Measurements from ENCODE around the gene CYTH4. TPM values are rescaled to one million over a fixed set of nuclear protein-coding genes. Genes with fewer than 3 reads are reported as not detected.

Gene CYTH4
- total and polyA plus RNA-seq, 2 experiments from 2014 or later: not detected

DNA sequence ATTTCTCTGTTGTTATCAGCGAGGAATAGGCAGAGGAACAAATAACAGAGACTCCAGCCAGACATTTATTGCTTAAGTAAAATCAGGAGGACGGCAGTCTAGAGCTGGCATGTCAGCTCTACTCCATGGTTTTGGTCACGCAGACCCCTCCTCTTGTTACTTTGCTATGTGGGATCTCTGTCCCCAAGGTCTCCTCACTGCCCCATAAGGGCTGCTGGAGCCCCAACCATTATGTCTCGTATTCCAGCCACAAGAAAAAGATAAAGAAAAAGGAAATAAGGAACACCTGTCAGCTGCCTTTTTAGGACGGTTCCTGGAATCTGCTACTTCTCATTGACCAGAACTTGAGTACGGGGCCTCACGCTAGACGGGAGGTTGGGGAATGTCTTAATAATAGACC is 74.6 kb downstream of the CYTH4 start (continued):
- TF ChIP-seq, protein P1, sequence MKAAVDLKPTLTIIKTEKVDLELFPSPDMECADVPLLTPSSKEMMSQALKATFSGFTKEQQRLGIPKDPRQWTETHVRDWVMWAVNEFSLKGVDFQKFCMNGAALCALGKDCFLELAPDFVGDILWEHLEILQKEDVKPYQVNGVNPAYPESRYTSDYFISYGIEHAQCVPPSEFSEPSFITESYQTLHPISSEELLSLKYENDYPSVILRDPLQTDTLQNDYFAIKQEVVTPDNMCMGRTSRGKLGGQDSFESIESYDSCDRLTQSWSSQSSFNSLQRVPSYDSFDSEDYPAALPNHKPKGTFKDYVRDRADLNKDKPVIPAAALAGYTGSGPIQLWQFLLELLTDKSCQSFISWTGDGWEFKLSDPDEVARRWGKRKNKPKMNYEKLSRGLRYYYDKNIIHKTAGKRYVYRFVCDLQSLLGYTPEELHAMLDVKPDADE (IDR thresholded peaks at IDR 0.05): no peak
- TF ChIP-seq ZNF114 (CRISPR knock-in tag; IDR thresholded peaks at IDR 0.05) (no peak), EZH2phosphoT487 (IDR thresholded peaks at IDR 0.05; ENCODE audit: unreplicated experiment) (no peak), EZH2 (IDR thresholded peaks at IDR 0.05; ENCODE audit: low read depth, unreplicated experiment) (no peak), NANOG (IDR thresholded peaks at IDR 0.05; ENCODE audit: borderline replicate concordance) (no peak)
- TF ChIP-seq, protein P2, sequence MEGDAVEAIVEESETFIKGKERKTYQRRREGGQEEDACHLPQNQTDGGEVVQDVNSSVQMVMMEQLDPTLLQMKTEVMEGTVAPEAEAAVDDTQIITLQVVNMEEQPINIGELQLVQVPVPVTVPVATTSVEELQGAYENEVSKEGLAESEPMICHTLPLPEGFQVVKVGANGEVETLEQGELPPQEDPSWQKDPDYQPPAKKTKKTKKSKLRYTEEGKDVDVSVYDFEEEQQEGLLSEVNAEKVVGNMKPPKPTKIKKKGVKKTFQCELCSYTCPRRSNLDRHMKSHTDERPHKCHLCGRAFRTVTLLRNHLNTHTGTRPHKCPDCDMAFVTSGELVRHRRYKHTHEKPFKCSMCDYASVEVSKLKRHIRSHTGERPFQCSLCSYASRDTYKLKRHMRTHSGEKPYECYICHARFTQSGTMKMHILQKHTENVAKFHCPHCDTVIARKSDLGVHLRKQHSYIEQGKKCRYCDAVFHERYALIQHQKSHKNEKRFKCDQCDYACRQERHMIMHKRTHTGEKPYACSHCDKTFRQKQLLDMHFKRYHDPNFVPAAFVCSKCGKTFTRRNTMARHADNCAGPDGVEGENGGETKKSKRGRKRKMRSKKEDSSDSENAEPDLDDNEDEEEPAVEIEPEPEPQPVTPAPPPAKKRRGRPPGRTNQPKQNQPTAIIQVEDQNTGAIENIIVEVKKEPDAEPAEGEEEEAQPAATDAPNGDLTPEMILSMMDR (conservative IDR thresholded peaks at IDR 0.05; ENCODE audit: low read depth in 2 of 2): no peak

- Mint-ChIP-seq H3K4me3 (no peak overlapping the region), H3K27me3 (ENCODE audit: insufficient read depth, low read depth, poor library complexity) (peaks cover 17% of the 10 kb centered on the region), H3K4me1 (peaks cover 7% of the 10 kb centered on the region), H3K9me3 (no peaks in the 10 kb centered on the region), H3K36me3 (ENCODE audit: low read depth) (no peaks in the 10 kb centered on the region), H3K27ac (no peak overlapping the region)
- Histone ChIP-seq H3K36me3 (ENCODE audit: insufficient read depth) (no peaks in the 10 kb centered on the region), H3K9me2 (ENCODE audit: insufficient read depth) (no peaks in the 10 kb centered on the region), H2AFZ (no peak overlapping the region), H3F3A (replicated peaks; ENCODE audit: low read depth) (no peaks in the 10 kb centered on the region), H3K4me1 (ENCODE audit: insufficient read depth) (no peaks in the 10 kb centered on the region), H4K20me1 (replicated peaks; ENCODE audit: insufficient read depth) (no peaks in the 10 kb centered on the region), H3K4me2 (no peak overlapping the region), H3K79me2 (replicated peaks; ENCODE audit: insufficient read depth) (no peaks in the 10 kb centered on the region), H3K27ac (ENCODE audit: low read depth) (no peak overlapping the region), H3K4me3 (no peak overlapping the region), H3K27me3 (ENCODE audit: insufficient read depth) (no peaks in the 10 kb centered on the region)
- DNase-seq (ENCODE audit: low spot score) (no peak), ATAC-seq (no peak)
- TF ChIP-seq, protein P1 (IDR thresholded peaks at IDR 0.05): no peak
- TF ChIP-seq NANOG (IDR thresholded peaks at IDR 0.05; ENCODE audit: borderline replicate concordance) (no peak), JUNB (IDR thresholded peaks at IDR 0.05; ENCODE audit: unreplicated experiment) (no peak), CREB1 (CRISPR knock-in tag; IDR thresholded peaks at IDR 0.05; ENCODE audit: low read depth) (no peak), ZNF331 (CRISPR knock-in tag; IDR thresholded peaks at IDR 0.05; ENCODE audit: low read depth) (no peak), STAT1 (IDR thresholded peaks at IDR 0.05; ENCODE audit: unreplicated experiment) (no peak)
- TF ChIP-seq, protein P3, sequence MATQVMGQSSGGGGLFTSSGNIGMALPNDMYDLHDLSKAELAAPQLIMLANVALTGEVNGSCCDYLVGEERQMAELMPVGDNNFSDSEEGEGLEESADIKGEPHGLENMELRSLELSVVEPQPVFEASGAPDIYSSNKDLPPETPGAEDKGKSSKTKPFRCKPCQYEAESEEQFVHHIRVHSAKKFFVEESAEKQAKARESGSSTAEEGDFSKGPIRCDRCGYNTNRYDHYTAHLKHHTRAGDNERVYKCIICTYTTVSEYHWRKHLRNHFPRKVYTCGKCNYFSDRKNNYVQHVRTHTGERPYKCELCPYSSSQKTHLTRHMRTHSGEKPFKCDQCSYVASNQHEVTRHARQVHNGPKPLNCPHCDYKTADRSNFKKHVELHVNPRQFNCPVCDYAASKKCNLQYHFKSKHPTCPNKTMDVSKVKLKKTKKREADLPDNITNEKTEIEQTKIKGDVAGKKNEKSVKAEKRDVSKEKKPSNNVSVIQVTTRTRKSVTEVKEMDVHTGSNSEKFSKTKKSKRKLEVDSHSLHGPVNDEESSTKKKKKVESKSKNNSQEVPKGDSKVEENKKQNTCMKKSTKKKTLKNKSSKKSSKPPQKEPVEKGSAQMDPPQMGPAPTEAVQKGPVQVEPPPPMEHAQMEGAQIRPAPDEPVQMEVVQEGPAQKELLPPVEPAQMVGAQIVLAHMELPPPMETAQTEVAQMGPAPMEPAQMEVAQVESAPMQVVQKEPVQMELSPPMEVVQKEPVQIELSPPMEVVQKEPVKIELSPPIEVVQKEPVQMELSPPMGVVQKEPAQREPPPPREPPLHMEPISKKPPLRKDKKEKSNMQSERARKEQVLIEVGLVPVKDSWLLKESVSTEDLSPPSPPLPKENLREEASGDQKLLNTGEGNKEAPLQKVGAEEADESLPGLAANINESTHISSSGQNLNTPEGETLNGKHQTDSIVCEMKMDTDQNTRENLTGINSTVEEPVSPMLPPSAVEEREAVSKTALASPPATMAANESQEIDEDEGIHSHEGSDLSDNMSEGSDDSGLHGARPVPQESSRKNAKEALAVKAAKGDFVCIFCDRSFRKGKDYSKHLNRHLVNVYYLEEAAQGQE (IDR thresholded peaks at IDR 0.05; ENCODE audit: unreplicated experiment): no peak
Observed at GRCh38 chr22:37357446-37358075, 75.3 kb downstream of the CYTH4 start.

Measured in GM23338 (cell line).